ENCODE data around the gene SVIL.
"Not testable (repeated sequence)": the region's sequence is repeated elsewhere in the genome, so short reads cannot be mapped to it uniquely, and the experiment has no call there.

SVIL gene

DNA sequence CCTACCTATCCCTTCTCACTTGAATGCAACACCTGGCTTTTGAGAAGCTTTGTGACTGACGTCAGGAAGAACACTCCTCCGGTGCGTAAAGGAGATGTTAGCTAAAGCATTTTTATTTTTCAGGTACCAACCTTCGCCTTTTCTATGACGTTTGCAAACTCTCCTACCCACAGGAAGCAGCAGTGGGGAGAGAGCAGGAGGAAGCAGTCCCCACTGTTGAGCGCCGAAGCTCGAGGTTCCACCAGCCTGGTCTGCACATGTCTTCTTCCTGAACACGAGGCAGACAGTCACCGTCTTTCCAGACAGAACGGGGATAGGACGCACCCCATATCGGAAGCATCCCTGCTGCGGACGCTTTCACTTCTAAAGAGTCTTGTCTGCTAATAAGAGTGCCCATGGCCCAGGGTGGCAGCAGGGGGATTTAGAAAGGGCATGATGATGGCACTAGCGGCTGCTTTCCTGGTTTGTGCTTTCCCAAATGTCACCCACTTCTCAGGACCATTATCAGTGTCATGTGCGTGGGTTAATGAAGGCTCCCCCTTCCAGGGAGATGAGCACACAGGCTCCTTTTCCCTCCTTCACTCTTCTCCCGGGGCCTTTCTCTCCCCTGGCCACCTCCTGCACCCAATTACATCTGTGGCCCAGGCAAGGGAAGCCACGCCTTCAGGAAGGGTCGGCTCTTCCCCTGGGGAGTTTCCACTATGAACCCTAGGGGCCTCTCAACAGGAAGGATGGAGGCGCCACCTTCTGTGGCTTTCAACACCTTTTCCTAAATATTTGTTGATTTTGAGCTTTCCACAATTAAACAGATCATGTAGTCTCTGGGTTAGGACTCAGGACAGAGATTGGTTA, 147.5 kb downstream of the SVIL start:
- DNase-seq (ENCODE audit: low read depth in 2 of 2), result not testable (repeated sequence)

DNA sequence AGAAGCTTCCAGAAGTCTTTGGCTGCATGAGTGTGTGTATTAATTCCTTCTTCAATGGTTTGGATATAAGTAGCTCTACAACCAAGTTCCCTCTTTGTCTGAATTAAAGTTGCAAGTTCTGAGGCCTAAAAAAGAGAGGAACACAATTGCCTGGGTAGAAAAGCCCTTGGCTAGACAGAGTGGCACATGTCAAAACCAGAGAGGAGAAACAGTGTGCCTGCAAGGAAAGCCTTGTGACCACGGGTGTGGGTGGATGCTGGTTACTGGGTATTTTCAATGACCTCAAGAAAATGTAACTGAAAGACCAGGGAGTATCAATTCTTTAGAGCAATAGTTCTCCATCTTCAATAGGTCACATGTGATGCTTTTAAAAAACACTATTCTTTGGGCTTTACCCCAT, 148.3 kb downstream of the SVIL start:
- peak; percentile 20 to 23 for DNase-seq (ENCODE audit: low read depth in 2 of 2)

GRCh38 chr10:29484677-29485076, 150.1 kb downstream of the SVIL start:
- DNase-seq (ENCODE audit: low read depth in 2 of 2), result not testable (repeated sequence)

DNA sequence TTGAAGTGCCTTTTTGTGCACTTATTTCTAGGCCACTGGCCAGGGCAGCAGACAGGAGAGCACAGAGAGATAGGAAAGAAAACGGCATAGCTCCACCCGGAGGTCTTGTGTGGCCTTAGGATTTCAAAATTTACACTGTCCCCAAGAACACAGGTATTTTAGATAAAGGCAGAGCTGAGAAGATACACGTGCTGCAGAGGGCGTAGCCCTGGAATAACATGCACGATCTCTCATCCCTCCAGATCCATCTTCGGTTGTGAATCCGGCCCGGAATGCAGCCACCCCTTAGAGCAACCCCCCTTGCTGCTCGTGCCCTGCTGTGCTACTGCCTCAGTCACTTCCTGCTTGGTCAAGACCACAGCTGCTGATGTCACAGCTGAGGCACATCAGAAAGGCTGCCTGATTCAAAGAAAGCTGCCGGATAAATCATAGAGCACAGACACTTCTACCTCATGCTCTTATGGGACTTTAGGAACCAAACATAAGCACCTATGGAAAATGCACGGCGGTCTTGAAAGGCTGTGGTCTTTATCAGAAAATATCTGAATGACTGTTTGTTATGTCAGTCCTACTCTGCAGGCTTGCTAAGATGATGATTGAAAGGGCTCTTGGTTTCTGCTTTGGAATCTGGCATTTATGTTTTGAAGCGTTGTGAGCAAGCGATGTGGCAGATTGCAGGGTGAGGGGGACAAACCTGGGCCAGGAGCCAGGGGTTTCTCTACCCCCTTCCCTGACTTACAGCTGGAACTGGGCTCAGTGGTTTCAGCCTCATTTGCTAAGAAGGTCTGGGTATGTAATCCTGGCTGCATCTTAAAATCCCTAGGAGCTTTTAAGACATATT, 152.0 kb downstream of the SVIL start:
- DNase-seq (ENCODE audit: low read depth in 2 of 2), result peak in 1 of 2 donors; percentile 11

DNA sequence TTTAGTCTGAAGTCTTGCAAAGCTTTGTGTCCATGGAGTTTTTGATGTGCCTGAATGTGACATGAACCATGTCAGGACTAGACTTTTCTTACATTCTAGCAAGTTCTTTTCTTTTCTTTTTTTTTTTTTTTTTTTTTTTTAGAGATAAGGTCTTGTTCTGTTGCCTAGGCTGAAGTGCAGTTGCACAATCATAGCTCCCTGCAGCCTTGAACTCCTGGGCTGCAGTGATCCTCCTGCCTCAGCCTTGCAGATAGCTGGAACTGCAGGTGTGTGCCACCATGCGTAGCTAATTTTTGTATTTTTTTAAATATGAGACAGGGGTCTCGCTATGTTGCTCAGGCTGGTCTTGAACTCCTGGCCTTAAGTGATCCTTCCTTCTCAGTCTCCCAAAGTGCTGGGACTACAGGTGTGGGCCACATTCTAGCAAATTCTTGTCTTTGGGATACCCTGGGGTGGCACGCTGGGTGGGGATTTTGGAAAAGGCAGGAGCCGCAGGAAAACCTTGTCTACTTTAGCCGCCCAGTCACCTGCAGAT, 152.8 kb downstream of the SVIL start:
- DNase-seq (ENCODE audit: low read depth in 2 of 2), result no peak

GRCh38 chr10:29479981-29480954, 154.5 kb downstream of the SVIL start:
- DNase-seq (ENCODE audit: low read depth in 2 of 2), result no peak

DNA sequence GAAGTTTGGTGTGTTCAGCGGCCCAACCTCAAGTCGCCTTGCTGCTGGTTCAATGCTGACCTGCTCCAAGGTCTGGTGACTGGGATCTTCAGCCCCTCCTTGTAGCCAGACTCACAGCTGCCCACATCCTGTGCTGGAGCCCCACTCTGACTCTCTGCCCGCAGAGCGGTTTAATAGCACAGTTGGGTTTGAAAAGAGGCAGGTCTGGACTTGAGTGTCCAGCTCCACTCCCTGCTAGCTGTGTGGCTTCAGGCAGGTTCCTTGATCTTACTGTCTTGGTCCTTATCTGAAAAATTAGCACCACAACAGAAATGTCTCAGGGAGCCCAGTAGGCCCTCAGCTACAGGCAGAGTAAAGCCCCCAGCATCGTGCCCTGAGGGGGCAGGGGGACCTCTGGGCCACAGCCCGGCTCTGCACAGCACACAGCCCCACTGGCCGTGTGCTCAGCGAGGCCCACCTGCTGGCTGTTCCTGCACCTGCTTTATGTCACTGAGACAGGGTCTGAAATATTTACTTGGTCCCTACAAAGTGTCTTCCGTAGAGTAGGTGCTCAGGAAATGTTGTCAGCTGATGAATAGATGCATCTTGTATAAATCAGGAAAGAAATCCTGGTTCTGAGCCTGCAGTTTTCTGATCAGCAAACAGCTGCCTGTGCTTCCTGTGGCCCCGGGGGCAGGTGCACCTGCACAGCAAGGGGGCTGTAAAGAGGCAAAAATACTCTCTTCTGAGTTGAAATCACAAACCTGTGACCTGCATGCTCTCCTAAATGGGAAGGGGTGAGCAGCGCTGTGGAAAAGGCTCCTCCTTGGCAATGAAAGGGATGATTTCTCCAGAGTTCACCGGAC, 155.5 kb downstream of the SVIL start:
- no peak for DNase-seq (ENCODE audit: low read depth in 2 of 2)

DNA sequence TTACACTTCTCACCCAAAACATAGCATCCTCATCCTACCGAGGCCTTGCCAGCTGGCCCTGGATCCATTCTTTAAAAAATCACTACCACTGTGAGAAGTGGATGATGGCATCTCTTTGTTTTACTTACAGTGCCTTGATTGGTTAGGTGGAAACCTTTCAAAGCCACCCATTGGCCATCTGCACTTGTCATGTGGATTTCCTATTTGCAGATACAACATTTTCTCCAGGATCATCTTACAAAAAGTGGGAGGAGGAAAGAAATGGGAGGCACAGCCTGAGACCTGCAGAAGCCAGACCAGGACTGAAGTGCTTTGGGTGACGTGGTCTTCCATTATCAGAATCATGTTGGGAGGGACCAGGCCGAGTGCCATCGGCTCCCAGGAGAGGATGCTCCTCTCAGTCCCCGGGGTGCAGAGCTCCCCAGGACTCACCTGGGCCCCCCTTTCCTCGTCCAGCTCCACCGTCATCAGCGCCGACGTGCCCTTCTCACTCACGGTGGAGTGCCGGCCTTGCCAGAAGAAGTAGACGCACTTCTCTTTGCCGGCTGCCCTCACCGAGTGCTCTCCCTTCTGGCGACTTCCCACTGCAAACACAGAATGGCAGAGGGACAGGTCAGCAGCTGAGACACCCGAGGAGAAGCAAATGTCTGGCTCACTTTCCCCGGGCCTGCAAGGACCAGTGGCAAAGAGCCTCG, 161.2 kb downstream of the SVIL start:
- no peak for DNase-seq (ENCODE audit: low read depth in 2 of 2)

DNA sequence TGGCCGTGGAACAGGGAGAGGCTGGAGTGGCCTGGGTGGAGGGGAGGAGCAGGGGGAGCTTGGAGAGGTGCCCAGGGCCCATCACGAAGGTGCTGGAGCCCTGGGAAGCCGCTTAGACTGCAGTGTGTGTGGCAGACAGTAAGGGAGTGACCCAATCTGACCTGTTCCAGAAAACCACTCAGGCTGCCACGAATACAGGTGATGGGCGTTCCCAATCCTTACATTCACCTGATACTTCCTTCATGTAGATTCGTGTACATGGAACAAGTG, 161.7 kb downstream of the SVIL start:
- DNase-seq (ENCODE audit: low read depth in 2 of 2), result no peak

GRCh38 chr10:29472301-29473086, 162.3 kb downstream of the SVIL start:
- no peak for DNase-seq (ENCODE audit: low read depth in 2 of 2)

GRCh38 chr10:29471544-29471859, 163.3 kb downstream of the SVIL start:
- no peak for DNase-seq (ENCODE audit: low read depth in 2 of 2)

GRCh38 chr10:29470843-29471543, 163.8 kb downstream of the SVIL start:
- no peak for DNase-seq (ENCODE audit: low read depth in 2 of 2)

DNA sequence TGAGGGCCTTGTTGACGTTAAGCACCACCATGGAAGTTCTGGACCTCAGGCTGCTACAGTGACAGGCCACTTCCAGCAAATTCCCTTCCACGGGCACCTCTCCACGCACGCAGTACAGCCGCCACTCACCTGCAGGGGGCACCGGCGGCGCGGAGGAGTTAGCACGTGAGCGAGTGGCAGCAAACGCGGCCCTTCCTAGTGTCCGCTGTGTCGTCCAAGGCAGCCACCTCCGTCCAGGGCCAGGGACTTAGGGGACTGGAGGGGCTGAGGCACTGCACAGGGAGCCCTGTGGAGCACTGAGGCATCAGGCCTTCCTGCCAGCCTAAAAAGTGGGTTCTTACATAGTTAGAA, 164.4 kb downstream of the SVIL start:
- no peak for DNase-seq (ENCODE audit: low read depth in 2 of 2)

- no peak for DNase-seq (ENCODE audit: low read depth in 2 of 2)
These were observed 165.1 kb downstream of the SVIL start for GRCh38 chr10:29469481-29470354.

DNA sequence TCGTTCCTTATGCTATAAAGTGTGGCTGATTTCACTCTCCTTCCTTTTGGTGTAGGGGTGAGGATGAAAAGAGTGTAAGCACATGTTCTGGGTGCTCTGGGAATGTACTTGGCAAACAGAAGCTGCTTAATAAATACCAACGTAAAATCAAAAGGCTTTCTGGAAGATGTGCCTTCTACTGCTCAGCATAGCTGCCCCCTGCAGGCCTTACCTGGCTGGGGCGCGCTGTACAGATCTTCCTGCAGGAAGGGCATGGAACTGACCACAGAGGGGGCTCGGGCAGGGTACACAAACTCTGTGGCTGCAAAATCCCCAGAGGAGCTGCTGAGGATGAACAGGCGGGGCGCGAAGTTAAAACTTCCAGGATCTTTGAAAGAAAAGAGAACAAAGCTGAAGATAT, 169.4 kb downstream of the SVIL start:
- DNase-seq (ENCODE audit: low read depth in 2 of 2), result no peak

DNA sequence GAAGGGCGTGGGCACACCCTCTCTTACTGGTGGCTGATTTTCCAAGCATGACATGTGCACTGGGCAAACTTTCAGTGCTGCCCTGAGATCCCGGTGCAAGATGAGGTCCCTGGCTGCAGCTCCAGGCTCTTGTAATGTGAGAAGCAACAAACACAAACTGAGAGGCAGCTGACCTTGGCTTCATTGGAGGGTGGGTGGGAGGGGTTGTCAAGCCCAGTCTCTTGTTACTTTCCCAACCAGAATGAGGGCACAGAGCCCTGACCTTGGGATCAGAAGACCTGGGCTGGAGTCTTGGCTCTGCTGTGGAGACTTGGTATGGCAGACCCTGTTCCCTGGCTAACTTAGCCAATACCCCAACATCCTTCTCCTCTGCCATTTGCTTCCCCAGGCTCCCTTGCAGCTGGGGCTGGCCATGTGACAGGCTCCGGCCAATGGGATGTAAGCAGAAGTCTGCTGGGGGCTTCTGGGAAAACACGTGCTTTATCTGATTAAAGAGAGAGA, 170.1 kb downstream of the SVIL start:
- not testable (repeated sequence) for DNase-seq (ENCODE audit: low read depth in 2 of 2)

DNA sequence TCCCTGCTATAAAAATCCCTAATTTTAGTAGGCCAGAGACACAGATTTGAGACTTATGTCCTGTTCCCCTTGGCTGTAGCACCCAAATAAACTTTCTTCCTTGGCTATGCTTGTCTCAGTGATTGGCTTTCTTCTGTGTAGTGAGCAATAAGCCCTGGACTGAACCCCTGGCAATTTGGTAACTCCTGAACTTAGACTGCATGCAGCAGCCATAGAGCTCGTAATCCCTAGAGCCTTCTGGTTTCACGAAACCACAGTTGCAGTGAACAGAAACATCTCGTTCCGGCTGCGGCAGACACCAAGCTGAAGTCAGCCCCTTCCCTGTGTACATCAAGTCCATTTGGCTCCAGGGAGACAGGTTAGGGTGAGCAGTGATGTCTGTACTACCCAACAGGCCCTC, 173.7 kb downstream of the SVIL start:
- DNase-seq (ENCODE audit: low read depth in 2 of 2), result no peak

- DNase-seq (ENCODE audit: low read depth in 2 of 2), result not testable (repeated sequence)
These were observed 176.6 kb downstream of the SVIL start for GRCh38 chr10:29458190-29458589.
